ENCODE data around the gene TTC33.

DNA sequence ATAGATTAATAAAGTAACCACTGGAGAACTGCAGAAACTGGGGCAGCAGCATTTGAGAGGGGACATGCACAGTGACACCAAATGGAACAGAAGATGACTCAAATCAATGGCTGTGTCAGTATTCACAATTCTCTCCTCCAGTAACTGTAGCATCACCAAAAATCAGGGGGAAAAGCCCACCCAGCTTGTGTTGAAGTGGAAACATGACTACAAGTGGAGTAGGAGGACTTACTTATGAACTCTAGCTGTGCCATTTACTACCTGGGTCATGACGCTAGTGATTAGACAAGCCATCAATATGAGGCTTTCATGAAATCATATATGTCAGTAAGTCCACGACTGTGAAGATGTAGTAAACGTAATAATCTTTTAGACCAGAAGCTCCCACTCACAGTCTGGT, 275.8 kb downstream of the TTC33 start:
- no peak for TF ChIP-seq EZH2 (IDR thresholded peaks at IDR 0.05; ENCODE audit: insufficient read depth, poor library complexity, severe bottlenecking)
- no peak for TF ChIP-seq EZH2phosphoT487 (IDR thresholded peaks at IDR 0.05; ENCODE audit: insufficient read depth, low read depth)

All from GM23248 (cell line).